ENCODE results near the gene PEMT.

Gene PEMT

GRCh38 chr17:17545031-17545820, 46.3 kb downstream of the PEMT start:
- no peak overlapping the region for H3K9ac ChIP-seq (ENCODE audit: insufficient read length, low read depth)
- H3K9me3 ChIP-seq (ENCODE audit: insufficient read depth, low read length): no peaks in the 10 kb centered on the region
- H3K36me3 ChIP-seq (ENCODE audit: insufficient read depth, insufficient read length, low read length): no peaks in the 10 kb centered on the region
- H3K4me3 ChIP-seq (ENCODE audit: insufficient read length, low read depth): no peak overlapping the region
- peaks cover 2% of the 10 kb centered on the region for H3K4me1 ChIP-seq (ENCODE audit: insufficient read depth, insufficient read length)
- TF ChIP-seq ZNF274 (IDR thresholded peaks at IDR 0.05; ENCODE audit: low read depth, low read length): no peak
- no peak for TF ChIP-seq SUZ12 (IDR thresholded peaks at IDR 0.05; ENCODE audit: extremely low read depth, insufficient read depth, insufficient read length)
- no peak for TF ChIP-seq YY1 (IDR thresholded peaks at IDR 0.05; ENCODE audit: insufficient read depth, insufficient read length)
- H3K27me3 ChIP-seq (ENCODE audit: insufficient read depth, insufficient read length): no peaks in the 10 kb centered on the region
- no peak for DNase-seq (ENCODE audit: low read depth, low spot score)

GRCh38 chr17:17542906-17543635, 48.4 kb downstream of the PEMT start:
- Histone ChIP-seq H3K9me3 (ENCODE audit: insufficient read depth, low read length) (no peaks in the 10 kb centered on the region), H3K4me1 (ENCODE audit: insufficient read depth, insufficient read length) (peaks cover 3% of the 10 kb centered on the region), H3K4me3 (ENCODE audit: insufficient read length, low read depth) (no peak overlapping the region), H3K9ac (ENCODE audit: insufficient read length, low read depth) (no peak overlapping the region), H3K27me3 (ENCODE audit: insufficient read depth, insufficient read length) (no peaks in the 10 kb centered on the region), H3K36me3 (ENCODE audit: insufficient read depth, insufficient read length, low read length) (no peaks in the 10 kb centered on the region)
- TF ChIP-seq ZNF274 (IDR thresholded peaks at IDR 0.05; ENCODE audit: low read depth, low read length): no peak
- TF ChIP-seq SUZ12 (IDR thresholded peaks at IDR 0.05; ENCODE audit: extremely low read depth, insufficient read depth, insufficient read length): no peak
- no peak for TF ChIP-seq YY1 (IDR thresholded peaks at IDR 0.05; ENCODE audit: insufficient read depth, insufficient read length)
- no peak for DNase-seq (ENCODE audit: low read depth, low spot score)

GRCh38 chr17:17541640-17542001, 49.9 kb downstream of the PEMT start:
- Histone ChIP-seq H3K27me3 (ENCODE audit: insufficient read depth, insufficient read length) (no peaks in the 10 kb centered on the region), H3K4me1 (ENCODE audit: insufficient read depth, insufficient read length) (peaks cover 3% of the 10 kb centered on the region), H3K9ac (ENCODE audit: insufficient read length, low read depth) (no peak overlapping the region), H3K4me3 (ENCODE audit: insufficient read length, low read depth) (no peak overlapping the region), H3K9me3 (ENCODE audit: insufficient read depth, low read length) (no peaks in the 10 kb centered on the region), H3K36me3 (ENCODE audit: insufficient read depth, insufficient read length, low read length) (no peaks in the 10 kb centered on the region)
- DNase-seq (ENCODE audit: low read depth, low spot score): no peak
- TF ChIP-seq ZNF274 (IDR thresholded peaks at IDR 0.05; ENCODE audit: low read depth, low read length) (no peak), YY1 (IDR thresholded peaks at IDR 0.05; ENCODE audit: insufficient read depth, insufficient read length) (no peak), SUZ12 (IDR thresholded peaks at IDR 0.05; ENCODE audit: extremely low read depth, insufficient read depth, insufficient read length) (no peak)

- DNase-seq (ENCODE audit: low read depth, low spot score): no peak
- Histone ChIP-seq H3K9me3 (ENCODE audit: insufficient read depth, low read length) (no peaks in the 10 kb centered on the region), H3K4me1 (ENCODE audit: insufficient read depth, insufficient read length) (peaks cover 3% of the 10 kb centered on the region), H3K4me3 (ENCODE audit: insufficient read length, low read depth) (no peak overlapping the region), H3K27me3 (ENCODE audit: insufficient read depth, insufficient read length) (no peaks in the 10 kb centered on the region), H3K36me3 (ENCODE audit: insufficient read depth, insufficient read length, low read length) (no peaks in the 10 kb centered on the region), H3K9ac (ENCODE audit: insufficient read length, low read depth) (no peak overlapping the region)
- TF ChIP-seq YY1 (IDR thresholded peaks at IDR 0.05; ENCODE audit: insufficient read depth, insufficient read length) (no peak), ZNF274 (IDR thresholded peaks at IDR 0.05; ENCODE audit: low read depth, low read length) (no peak), SUZ12 (IDR thresholded peaks at IDR 0.05; ENCODE audit: extremely low read depth, insufficient read depth, insufficient read length) (no peak)
Observed at GRCh38 chr17:17540935-17541639, 50.4 kb downstream of the PEMT start.

GRCh38 chr17:17540278-17540906, 51.1 kb downstream of the PEMT start:
- TF ChIP-seq SUZ12 (IDR thresholded peaks at IDR 0.05; ENCODE audit: extremely low read depth, insufficient read depth, insufficient read length): no peak
- no peak for TF ChIP-seq ZNF274 (IDR thresholded peaks at IDR 0.05; ENCODE audit: low read depth, low read length)
- TF ChIP-seq YY1 (IDR thresholded peaks at IDR 0.05; ENCODE audit: insufficient read depth, insufficient read length): no peak

GRCh38 chr17:17539591-17539990, 51.9 kb downstream of the PEMT start:
- TF ChIP-seq SUZ12 (IDR thresholded peaks at IDR 0.05; ENCODE audit: extremely low read depth, insufficient read depth, insufficient read length): no peak
- no peak for TF ChIP-seq YY1 (IDR thresholded peaks at IDR 0.05; ENCODE audit: insufficient read depth, insufficient read length)
- no peak for TF ChIP-seq ZNF274 (IDR thresholded peaks at IDR 0.05; ENCODE audit: low read depth, low read length)
- Histone ChIP-seq H3K9ac (ENCODE audit: insufficient read length, low read depth) (no peak overlapping the region), H3K4me3 (ENCODE audit: insufficient read length, low read depth) (no peak overlapping the region), H3K4me1 (ENCODE audit: insufficient read depth, insufficient read length) (peaks cover 3% of the 10 kb centered on the region), H3K36me3 (ENCODE audit: insufficient read depth, insufficient read length, low read length) (no peaks in the 10 kb centered on the region), H3K27me3 (ENCODE audit: insufficient read depth, insufficient read length) (no peaks in the 10 kb centered on the region), H3K9me3 (ENCODE audit: insufficient read depth, low read length) (no peaks in the 10 kb centered on the region)
- no peak for DNase-seq (ENCODE audit: low read depth, low spot score)

More at GRCh38 chr17:17540278-17540906, 51.1 kb downstream of the PEMT start:
- H3K9ac ChIP-seq (ENCODE audit: insufficient read length, low read depth): no peak overlapping the region
- H3K36me3 ChIP-seq (ENCODE audit: insufficient read depth, insufficient read length, low read length): no peaks in the 10 kb centered on the region
- peaks cover 3% of the 10 kb centered on the region for H3K4me1 ChIP-seq (ENCODE audit: insufficient read depth, insufficient read length)
- no peaks in the 10 kb centered on the region for H3K9me3 ChIP-seq (ENCODE audit: insufficient read depth, low read length)
- no peak for DNase-seq (ENCODE audit: low read depth, low spot score)
- no peak overlapping the region for H3K4me3 ChIP-seq (ENCODE audit: insufficient read length, low read depth)
- no peaks in the 10 kb centered on the region for H3K27me3 ChIP-seq (ENCODE audit: insufficient read depth, insufficient read length)
